GM12892 (cell line): Measurements from ENCODE around the gene IFT172. TPM values are rescaled to one million over a fixed set of nuclear protein-coding genes. Genes with fewer than 3 reads are reported as not detected.
A peak's percentile ranks its signal among the peaks of the same experiment; 100 is the strongest.
"Not testable (repeated sequence)": the region's sequence is repeated elsewhere in the genome, so short reads cannot be mapped to it uniquely, and the experiment has no call there.

Experiments
- DNase-seq: peaks from one replicate; pipeline ENCODE4 v3.0.0; 2011; ENCODE audit not compliant: insufficient read length
- FAIRE-seq: peaks from 2 replicates; lab custom pipeline; 2011; peaks lifted over from hg19 to GRCh38; lab: Jason Lieb, UNC
- POLR2A ChIP-seq: IDR thresholded peaks from 2 replicates; pipeline ENCODE4 v1.6.1; 2011; ENCODE audit warnings: low read depth, low read length, control low read depth
- POLR2AphosphoS5 ChIP-seq: IDR thresholded peaks from 2 replicates; pipeline ENCODE4 v1.6.1; 2011; ENCODE audit warnings: low read depth, low read length, control low read depth
- TAF1 ChIP-seq: IDR thresholded peaks from 2 replicates; pipeline ENCODE4 v1.6.1; 2011; ENCODE audit warnings: low read depth, mild to moderate bottlenecking, control low read depth, low read length, borderline replicate concordance
- polyA plus RNA-seq: library from polyadenylated mRNA; unstranded; fragments of >200 nt; gene quantifications from one replicate; pipeline ENCODE4 v1.2.1, GENCODE V29; 2012; ENCODE audit warnings: missing spikeins, inconsistent platforms; ENCODE audit not compliant: missing spikeins

IFT172 gene, protein sequence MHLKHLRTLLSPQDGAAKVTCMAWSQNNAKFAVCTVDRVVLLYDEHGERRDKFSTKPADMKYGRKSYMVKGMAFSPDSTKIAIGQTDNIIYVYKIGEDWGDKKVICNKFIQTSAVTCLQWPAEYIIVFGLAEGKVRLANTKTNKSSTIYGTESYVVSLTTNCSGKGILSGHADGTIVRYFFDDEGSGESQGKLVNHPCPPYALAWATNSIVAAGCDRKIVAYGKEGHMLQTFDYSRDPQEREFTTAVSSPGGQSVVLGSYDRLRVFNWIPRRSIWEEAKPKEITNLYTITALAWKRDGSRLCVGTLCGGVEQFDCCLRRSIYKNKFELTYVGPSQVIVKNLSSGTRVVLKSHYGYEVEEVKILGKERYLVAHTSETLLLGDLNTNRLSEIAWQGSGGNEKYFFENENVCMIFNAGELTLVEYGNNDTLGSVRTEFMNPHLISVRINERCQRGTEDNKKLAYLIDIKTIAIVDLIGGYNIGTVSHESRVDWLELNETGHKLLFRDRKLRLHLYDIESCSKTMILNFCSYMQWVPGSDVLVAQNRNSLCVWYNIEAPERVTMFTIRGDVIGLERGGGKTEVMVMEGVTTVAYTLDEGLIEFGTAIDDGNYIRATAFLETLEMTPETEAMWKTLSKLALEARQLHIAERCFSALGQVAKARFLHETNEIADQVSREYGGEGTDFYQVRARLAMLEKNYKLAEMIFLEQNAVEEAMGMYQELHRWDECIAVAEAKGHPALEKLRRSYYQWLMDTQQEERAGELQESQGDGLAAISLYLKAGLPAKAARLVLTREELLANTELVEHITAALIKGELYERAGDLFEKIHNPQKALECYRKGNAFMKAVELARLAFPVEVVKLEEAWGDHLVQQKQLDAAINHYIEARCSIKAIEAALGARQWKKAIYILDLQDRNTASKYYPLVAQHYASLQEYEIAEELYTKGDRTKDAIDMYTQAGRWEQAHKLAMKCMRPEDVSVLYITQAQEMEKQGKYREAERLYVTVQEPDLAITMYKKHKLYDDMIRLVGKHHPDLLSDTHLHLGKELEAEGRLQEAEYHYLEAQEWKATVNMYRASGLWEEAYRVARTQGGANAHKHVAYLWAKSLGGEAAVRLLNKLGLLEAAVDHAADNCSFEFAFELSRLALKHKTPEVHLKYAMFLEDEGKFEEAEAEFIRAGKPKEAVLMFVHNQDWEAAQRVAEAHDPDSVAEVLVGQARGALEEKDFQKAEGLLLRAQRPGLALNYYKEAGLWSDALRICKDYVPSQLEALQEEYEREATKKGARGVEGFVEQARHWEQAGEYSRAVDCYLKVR (N-terminal part only)
- 19.2 TPM for polyA plus RNA-seq

DNA sequence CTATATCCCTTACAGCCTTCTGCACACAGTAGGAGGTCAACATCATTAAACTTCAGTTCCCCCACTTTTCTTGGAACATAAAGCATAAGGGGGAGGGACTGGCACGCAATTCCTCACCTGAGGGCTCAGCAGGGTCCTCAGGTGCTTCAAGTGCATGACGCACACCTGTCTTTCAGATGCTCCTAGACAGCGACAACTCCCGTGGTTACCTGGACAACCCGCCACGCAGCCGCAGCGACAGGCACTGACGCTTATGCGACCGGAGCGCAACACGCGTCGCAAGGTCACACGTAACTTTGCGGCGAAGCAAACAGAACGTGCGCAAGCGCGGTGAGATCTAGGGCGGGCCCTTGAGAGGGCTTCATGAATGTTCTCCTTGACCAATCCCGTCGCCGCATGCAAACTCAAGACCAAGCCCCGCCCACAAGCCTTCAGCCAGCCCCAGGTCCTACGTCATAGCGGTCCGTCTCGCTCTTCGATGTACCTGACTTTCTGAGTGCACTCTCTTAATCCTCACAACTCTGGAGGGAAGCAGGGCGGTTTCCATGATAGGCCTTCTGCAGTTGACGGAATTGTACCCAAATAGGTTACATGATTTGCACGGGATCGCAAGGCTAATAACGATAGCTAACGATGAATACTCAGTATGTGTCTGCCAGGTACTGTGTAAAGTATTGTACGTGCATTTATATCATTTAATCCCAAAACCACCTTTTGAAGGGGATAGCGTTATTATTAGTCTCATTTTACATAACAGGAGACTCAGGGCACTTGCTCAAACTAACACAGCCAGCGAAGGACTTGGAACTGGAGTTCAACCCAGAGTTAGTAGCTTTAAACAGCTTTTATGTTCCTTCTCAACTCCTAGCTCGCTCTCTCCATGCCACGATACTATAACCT, at the start of gene IFT172:
Gene IFT172, minus strand, starts transcription at position 246 of the 900 bp plus-strand sequence. Its CDS starts 90 bp downstream, at position 156.
- TF ChIP-seq POLR2AphosphoS5 (no peak), POLR2A (peak; percentile 57; the same call in 1 of the 2 replicates)
- FAIRE-seq (peak; percentile 98), DNase-seq (peak; percentile 79)

DNA sequence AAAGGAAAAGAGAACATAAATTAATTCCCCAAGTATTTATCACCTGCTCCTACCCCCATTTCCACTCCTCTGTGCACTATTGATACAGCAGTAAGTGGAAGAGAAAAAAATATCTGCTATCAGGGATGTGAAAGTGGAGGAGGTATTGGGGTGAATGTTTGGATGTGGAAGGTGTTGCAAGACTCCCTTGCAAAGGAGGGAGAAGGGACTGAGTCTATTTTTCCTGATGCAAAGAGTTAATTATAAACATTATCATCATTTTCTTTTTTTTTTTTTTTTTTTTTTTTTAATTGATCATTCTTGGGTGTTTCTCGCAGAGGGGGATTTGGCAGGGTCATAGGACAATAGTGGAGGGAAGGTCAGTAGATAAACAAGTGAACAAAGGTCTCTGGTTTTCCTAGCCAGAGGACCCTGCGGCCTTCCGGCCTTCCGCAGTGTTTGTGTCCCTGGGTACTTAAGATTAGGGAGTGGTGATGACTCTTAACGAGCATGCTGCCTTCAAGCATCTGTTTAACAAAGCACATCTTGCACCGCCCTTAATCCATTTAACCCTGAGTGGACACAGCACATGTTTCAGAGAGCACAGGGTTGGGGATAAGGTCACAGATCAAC, 49.4 kb upstream of the IFT172 start:
- not testable (repeated sequence) for FAIRE-seq, DNase-seq

GRCh38 chr2:27537287-27537686, 47.7 kb upstream of the IFT172 start:
- TF ChIP-seq TAF1 (no peak), POLR2AphosphoS5 (no peak), POLR2A (no peak)
- FAIRE-seq = no peak
- DNase-seq = no peak

DNA sequence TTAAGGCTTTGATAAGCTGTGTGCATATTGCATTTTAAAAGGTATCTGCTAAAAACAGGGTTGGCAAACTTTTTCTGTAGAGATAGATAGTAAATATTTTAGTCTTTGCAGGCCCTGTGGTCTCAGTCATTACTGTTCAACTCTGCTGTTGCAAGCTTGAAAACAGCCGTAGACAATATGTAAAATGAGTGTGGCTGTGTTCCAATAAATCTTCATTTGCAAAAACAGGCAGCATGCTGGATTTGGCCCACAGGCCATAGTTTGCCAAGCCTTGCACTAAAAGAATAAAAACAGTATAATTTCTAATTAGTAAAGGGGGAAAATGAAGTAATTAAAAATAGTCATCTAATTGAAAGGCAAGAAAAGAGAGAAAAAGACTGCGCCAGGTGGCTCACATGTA, 42.4 kb upstream of the IFT172 start:
- no peak for FAIRE-seq

GRCh38 chr2:27527182-27527581, 37.6 kb upstream of the IFT172 start:
- no peak for FAIRE-seq
- TF ChIP-seq POLR2A (no peak), POLR2AphosphoS5 (no peak), TAF1 (no peak)

More for the DNA sequence above, 42.4 kb upstream of the IFT172 start:
- TF ChIP-seq TAF1 (no peak), POLR2A (no peak), POLR2AphosphoS5 (no peak)
- DNase-seq = no peak

GRCh38 chr2:27522400-27522945, 32.9 kb upstream of the IFT172 start:
- FAIRE-seq = no peak
- TF ChIP-seq TAF1 (no peak), POLR2A (no peak), POLR2AphosphoS5 (no peak)
- DNase-seq = no peak

More at GRCh38 chr2:27527182-27527581, 37.6 kb upstream of the IFT172 start:
- no peak for DNase-seq

DNA sequence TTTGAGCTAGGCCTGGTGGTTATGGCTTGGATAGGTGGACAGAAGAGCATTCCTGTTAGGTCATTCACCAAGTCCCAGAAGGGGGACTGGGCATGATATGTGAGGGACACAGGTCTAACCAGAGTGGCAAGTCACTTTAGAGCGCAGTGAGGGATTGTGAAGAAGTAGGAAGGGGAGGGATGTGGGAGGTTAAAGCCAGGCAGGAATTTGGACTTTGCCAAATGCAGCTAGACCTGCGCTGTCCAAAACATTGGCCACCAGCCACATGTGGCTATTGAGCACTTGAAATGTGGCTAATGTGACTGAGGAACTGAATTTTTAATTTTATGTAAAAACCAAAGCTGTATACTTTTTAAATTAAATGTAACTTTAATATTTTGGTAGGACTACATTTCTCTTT, 30.8 kb upstream of the IFT172 start:
- no peak for FAIRE-seq
- TF ChIP-seq POLR2A = no peak
- TF ChIP-seq POLR2AphosphoS5 = no peak
- no peak for TF ChIP-seq TAF1

DNA sequence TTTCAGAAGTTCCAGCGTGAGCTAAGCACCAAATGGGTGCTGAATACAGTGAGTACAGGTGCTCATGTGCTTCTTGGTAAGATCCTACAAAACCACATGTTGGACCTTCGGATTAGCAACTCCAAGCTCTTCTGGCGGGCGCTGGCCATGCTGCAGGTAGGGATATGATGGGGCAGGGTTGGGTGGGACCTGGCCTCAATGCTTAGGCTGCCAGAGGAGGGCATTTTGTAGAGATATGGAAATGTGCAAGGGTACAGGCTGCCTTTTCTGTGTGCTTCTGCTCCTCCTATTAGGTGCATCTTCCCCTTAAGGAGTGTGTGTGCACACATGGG, 29.2 kb upstream of the IFT172 start:
- FAIRE-seq = no peak
- no peak for DNase-seq
- TF ChIP-seq POLR2AphosphoS5 = no peak
- TF ChIP-seq TAF1 = no peak
- no peak for TF ChIP-seq POLR2A

More for the DNA sequence above, 30.8 kb upstream of the IFT172 start:
- no peak for DNase-seq

GRCh38 chr2:27518113-27518781, 28.7 kb upstream of the IFT172 start:
- TF ChIP-seq POLR2AphosphoS5 (no peak), TAF1 (no peak), POLR2A (no peak)
- FAIRE-seq (no peak), DNase-seq (no peak)
